B cell (primary cell): Measurements from ENCODE around the gene CYTH3. TPM values are rescaled to one million over a fixed set of nuclear protein-coding genes. Genes with fewer than 3 reads are reported as not detected.

Source experiments
- ATAC-seq: fragments of 200-7000 bp; cut with Tn5 transposase; one replicate; pipeline ENCODE4 v1.10.0; 2021; ENCODE audit warnings: low read depth, mild to moderate bottlenecking, moderate number of reproducible peaks, moderate library complexity
- CTCF ChIA-PET: fragments of 350-600 bp; sonication (Branson Sonifier 250); formaldehyde crosslinking; loops from one replicate; lab custom pipeline; 2021; ENCODE audit warnings: antibody characterized with exemption, inconsistent platforms; lab: Charles Lee
- POLR2A ChIA-PET: fragments of 350-600 bp; sonication (Branson Sonifier 250); formaldehyde crosslinking; loops from one replicate; lab custom pipeline; 2021; ENCODE audit warnings: antibody characterized with exemption; lab: Charles Lee
- DNase-seq: peaks from one replicate; pipeline ENCODE4 v3.0.0; 2013
- H2AFZ ChIP-seq: 2 replicates; pipeline ENCODE4 v1.6.1; 2012; ENCODE audit warnings: mild to moderate bottlenecking, low read depth, low read length; ENCODE audit not compliant: insufficient read depth, poor library complexity, severe bottlenecking
- H3K27ac ChIP-seq, 2 donors: 1 replicate in 1 of 2; 2 replicates in 1 of 2; pipeline ENCODE4 v1.5.1; 2012 to 2013; ENCODE audit warnings: low read length in 2 of 2, mild to moderate bottlenecking in 2 of 2, moderate library complexity in 1 of 2
- H3K27me3 ChIP-seq, 4 experiments: fragments of 200-600 bp in 1 of 4; sonication (generic) in 1 of 4; replicated peaks in 1 of 4; 1 replicate in 2 of 4; 2 replicates in 2 of 4; pipeline versions ENCODE4 v1.6.1 to v1.7.0; 2013 to 2016; ENCODE audit warnings: low read length in 3 of 4, mild to moderate bottlenecking in 2 of 4, mixed read lengths in 1 of 4, moderate library complexity in 1 of 4; ENCODE audit not compliant: insufficient read depth in 4 of 4, control insufficient read depth in 3 of 4; ENCODE audit errors: control extremely low read depth in 1 of 4
- H3K36me3 ChIP-seq, 2 experiments: replicated peaks in 1 of 2; 1 replicate in 1 of 2; 2 replicates in 1 of 2; pipeline versions ENCODE4 v1.6.1 to v1.7.1; 2013; ENCODE audit warnings: low read length in 1 of 2; ENCODE audit not compliant: insufficient read depth in 2 of 2, control insufficient read depth in 1 of 2; ENCODE audit errors: control extremely low read depth in 1 of 2, extremely low read depth in 1 of 2
- H3K4me1 ChIP-seq, 2 donors: fragments of 200-600 bp in 1 of 2; sonication (generic) in 1 of 2; 1 replicate in 1 of 2; 2 replicates in 1 of 2; pipeline versions ENCODE4 v1.5.1 to v1.6.1; 2013 to 2017; ENCODE audit warnings: low read length in 2 of 2; ENCODE audit not compliant: control insufficient read depth in 2 of 2, insufficient read depth in 2 of 2
- H3K4me2 ChIP-seq: replicated peaks from 2 replicates; pipeline ENCODE3; 2012; ENCODE audit warnings: mild to moderate bottlenecking, low read depth, low read length; ENCODE audit not compliant: poor library complexity, severe bottlenecking
- H3K4me3 ChIP-seq, 5 experiments: fragments of 200-600 bp in 1 of 5; sonication (generic) in 1 of 5; 1 replicate in 3 of 5; 2 replicates in 2 of 5; pipeline versions ENCODE4 v1.5.1 to v1.7.0; 2011 to 2016; ENCODE audit warnings: low read length in 4 of 5, mild to moderate bottlenecking in 4 of 5, low read depth in 2 of 5, control low read depth in 1 of 5, moderate library complexity in 1 of 5; ENCODE audit not compliant: insufficient read depth in 1 of 5; ENCODE audit errors: control extremely low read depth in 1 of 5, extremely low read depth in 1 of 5
- H3K79me2 ChIP-seq: fragments of 200-600 bp; sonication (generic); one replicate; pipeline ENCODE4 v1.6.0; 2016; ENCODE audit warnings: low read length; ENCODE audit not compliant: control insufficient read depth, insufficient read depth
- H3K9ac ChIP-seq: fragments of 200-600 bp; sonication (generic); 2 replicates; pipeline ENCODE4 v1.6.1; 2017; ENCODE audit warnings: mild to moderate bottlenecking, low read length, moderate library complexity
- H3K9me3 ChIP-seq, 3 donors: one replicate each; pipeline versions ENCODE4 v1.6.1 to v1.7.1; 2013; ENCODE audit warnings: low read length in 2 of 3; ENCODE audit not compliant: control insufficient read depth in 2 of 3, insufficient read depth in 1 of 3; ENCODE audit errors: control extremely low read depth in 1 of 3
- H4K20me1 ChIP-seq: 2 replicates; pipeline ENCODE4 v1.6.0; 2012; ENCODE audit warnings: mild to moderate bottlenecking, low read length; ENCODE audit not compliant: insufficient read depth, control insufficient read depth, poor library complexity, severe bottlenecking
- H3K27ac Mint-ChIP-seq: one replicate; pipeline ENCODE4 v1.8.0; 2021; ENCODE audit warnings: mixed read lengths
- H3K27me3 Mint-ChIP-seq: one replicate; pipeline ENCODE4 v1.8.0; 2021; ENCODE audit warnings: mixed read lengths
- H3K4me1 Mint-ChIP-seq: one replicate; pipeline ENCODE4 v1.8.0; 2021; ENCODE audit warnings: mixed read lengths
- H3K4me3 Mint-ChIP-seq: one replicate; pipeline ENCODE4 v1.8.0; 2021; ENCODE audit warnings: mixed read lengths
- H3K9me3 Mint-ChIP-seq: one replicate; pipeline ENCODE4 v1.8.0; 2022; ENCODE audit warnings: mixed read lengths; ENCODE audit not compliant: insufficient read depth
- CTCF ChIP-seq: fragments of 200-600 bp; IDR thresholded peaks from one replicate; pipeline ENCODE4 v1.8.0; 2022; ENCODE audit warnings: antibody characterized with exemption, mild to moderate bottlenecking
- EZH2 ChIP-seq: IDR thresholded peaks from 2 replicates; pipeline ENCODE4 v1.6.1; 2012; ENCODE audit warnings: borderline replicate concordance, low read depth, mild to moderate bottlenecking, moderate library complexity, low read length; ENCODE audit not compliant: insufficient read depth, poor library complexity, severe bottlenecking
- WGBS: methylation state at CpG from one replicate; pipeline ENCODE4 v1.1.5; 2013; ENCODE audit warnings: missing lambda C conversion rate; ENCODE audit not compliant: insufficient coverage; 5-methylcytosine and 5-hydroxymethylcytosine counted together
- intact Hi-C: fragments of 100-400 bp; cut with micrococcal nuclease; formaldehyde crosslinking; loops from one replicate; pipeline ENCODE4 v1.10.0; 2022
- polyA plus RNA-seq: library from polyadenylated mRNA; depleted of rRNA; stranded (reverse); fragments of >200 nt; gene quantifications from 2 replicates; pipeline ENCODE4 v1.2.3, GENCODE V29; 2012
- total RNA-seq, 2 donors: library from RNA; stranded (reverse); fragments of 120-200 nt in 1 of 2; gene quantifications; 1 replicate in 1 of 2; 2 replicates in 1 of 2; pipeline versions ENCODE4 v1.2.3 to v1.2.4, GENCODE V29; 2013 to 2022

CYTH3 gene
- total and polyA plus RNA-seq, 2 donors (not counting 1 experiment from before 2014, with no cell fraction given): 5.2 to 11.3 TPM

GRCh38 chr7:6197801-6198551 lies 74.4 kb downstream of the CYTH3 start:
- intact Hi-C loops: no loop called here
- no peak overlapping the region for H3K9ac ChIP-seq
- POLR2A ChIA-PET: no interaction called here

More at GRCh38 chr7:6197801-6198551, 74.4 kb downstream of the CYTH3 start:
- Histone ChIP-seq H3K27ac (no peak overlapping the region), H3K27me3 (no peaks in the 10 kb centered on the region), H3K36me3 (no peaks in the 10 kb centered on the region), H3K4me1 (no peaks in the 10 kb centered on the region), H3K79me2 (no peaks in the 10 kb centered on the region), H3K4me2 (no peak overlapping the region), H2AFZ (no peak overlapping the region), H3K4me3 (no peak overlapping the region), H3K9me3 (no peaks in the 10 kb centered on the region), H4K20me1 (no peaks in the 10 kb centered on the region)
- Mint-ChIP-seq H3K27me3 (peaks cover 7% of the 10 kb centered on the region), H3K9me3 (no peaks in the 10 kb centered on the region), H3K4me3 (no peak overlapping the region), H3K4me1 (no peaks in the 10 kb centered on the region), H3K27ac (no peak overlapping the region)
- no peak for ATAC-seq
- no peak for DNase-seq
- WGBS: 83% methylated on average over 1 of the region's 8 CpGs
- CTCF ChIA-PET: no interaction called here
- TF ChIP-seq EZH2 (no peak), CTCF (no peak)
